IMR-90 (cell line): ENCODE results near the gene ITGB4. TPM values are rescaled to one million over a fixed set of nuclear protein-coding genes. Genes with fewer than 3 reads are reported as not detected.

ENCODE experiments used
- ATAC-seq: fragments of 200-7000 bp; cut with Tn5 transposase; 2 replicates; pipeline ENCODE4 v1.9.1; 2020; ENCODE audit warnings: low read depth, mild to moderate bottlenecking, moderate library complexity
- BruUV-seq: library from RNA; stranded (reverse); fragments of 400-500 nt; replicated peaks from 2 replicates; lab custom pipeline; 2021; lab: Mats Ljungman, UMichigan
- CTCF ChIA-PET: fragments of 300-600 bp; formaldehyde crosslinking; extraction: SDS; loops from one replicate; lab custom pipeline; 2021; ENCODE audit warnings: antibody characterized with exemption; lab: Yijun Ruan, JAX
- POLR2A ChIA-PET: fragments of 300-600 bp; sonication (Branson Sonifier 250); formaldehyde crosslinking; loops from one replicate; lab custom pipeline; 2022; ENCODE audit warnings: antibody characterized with exemption; ENCODE audit not compliant: unreplicated experiment; lab: Charles Lee
- DNase-seq: peaks from one replicate; pipeline ENCODE4 v3.0.0; 2013
- H2AFZ ChIP-seq: replicated peaks from 2 replicates; pipeline ENCODE3; 2013; ENCODE audit warnings: low read length, mild to moderate bottlenecking; ENCODE audit not compliant: poor library complexity
- H2AK5ac ChIP-seq: 2 replicates; pipeline ENCODE4 v1.6.1; 2013; ENCODE audit warnings: low read depth, low read length, inconsistent platforms
- H2AK9ac ChIP-seq: replicated peaks from 2 replicates; pipeline ENCODE3; 2013; ENCODE audit warnings: mild to moderate bottlenecking, low read depth, low read length, moderate library complexity; ENCODE audit not compliant: poor library complexity
- H2BK120ac ChIP-seq: 2 replicates; pipeline ENCODE4 v1.6.1; 2013; ENCODE audit warnings: low read depth, low read length, inconsistent platforms
- H2BK15ac ChIP-seq: 3 replicates; pipeline ENCODE4 v1.6.1; 2013; ENCODE audit warnings: low read depth, low read length, inconsistent platforms
- H2BK20ac ChIP-seq: 2 replicates; pipeline ENCODE4 v1.6.1; 2013; ENCODE audit warnings: low read depth, mild to moderate bottlenecking, inconsistent platforms, low read length, moderate library complexity
- H2BK5ac ChIP-seq: 2 replicates; pipeline ENCODE4 v1.6.1; 2013; ENCODE audit warnings: mild to moderate bottlenecking, low read depth, low read length, inconsistent platforms; ENCODE audit not compliant: poor library complexity, severe bottlenecking
- H3K14ac ChIP-seq: replicated peaks from 2 replicates; pipeline ENCODE4 v1.6.1; 2013; ENCODE audit warnings: low read depth, low read length, inconsistent platforms
- H3K18ac ChIP-seq: 2 replicates; pipeline ENCODE4 v1.6.1; 2013; ENCODE audit warnings: low read depth, low read length, control low read depth
- H3K23ac ChIP-seq: 2 replicates; pipeline ENCODE4 v1.6.1; 2013; ENCODE audit warnings: low read depth, low read length, inconsistent platforms
- H3K27ac ChIP-seq: 2 replicates; pipeline ENCODE4 v1.5.1; 2013; ENCODE audit warnings: mild to moderate bottlenecking, control low read depth, low read length; ENCODE audit not compliant: insufficient read depth
- H3K27me3 ChIP-seq: 2 replicates; pipeline ENCODE4 v1.6.1; 2013; ENCODE audit warnings: low read length; ENCODE audit not compliant: control insufficient read depth, insufficient read depth
- H3K36me3 ChIP-seq: 2 replicates; pipeline ENCODE4 v1.6.1; 2013; ENCODE audit warnings: low read length, mixed read lengths; ENCODE audit not compliant: control insufficient read depth, insufficient read depth
- H3K4ac ChIP-seq: 2 replicates; pipeline ENCODE4 v1.6.1; 2013; ENCODE audit warnings: low read depth, low read length, inconsistent platforms
- H3K4me1 ChIP-seq: 2 replicates; pipeline ENCODE4 v1.6.1; 2013; ENCODE audit warnings: low read length, mixed read lengths; ENCODE audit not compliant: control insufficient read depth, insufficient read depth
- H3K4me2 ChIP-seq: 2 replicates; pipeline ENCODE4 v1.6.1; 2013; ENCODE audit warnings: low read depth, mild to moderate bottlenecking, control low read depth, low read length, moderate library complexity
- H3K4me3 ChIP-seq: 2 replicates; pipeline ENCODE4 v1.5.1; 2013; ENCODE audit warnings: low read depth, mild to moderate bottlenecking, control low read depth, low read length, moderate library complexity; ENCODE audit not compliant: insufficient read depth
- H3K56ac ChIP-seq: 2 replicates; pipeline ENCODE4 v1.6.1; 2013; ENCODE audit warnings: low read length, inconsistent platforms; ENCODE audit not compliant: insufficient read depth; ENCODE audit errors: extremely low read depth
- H3K79me1 ChIP-seq, 2 experiments: 2 replicates each; pipeline ENCODE4 v1.6.1; 2013; ENCODE audit warnings: low read length in 2 of 2, inconsistent platforms in 1 of 2, low read depth in 1 of 2
- H3K9ac ChIP-seq: 2 replicates; pipeline ENCODE4 v1.6.1; 2013; ENCODE audit warnings: low read depth, low read length, control low read depth
- H3K9me1 ChIP-seq: 2 replicates; pipeline ENCODE4 v1.6.1; 2013; ENCODE audit warnings: low read length, inconsistent platforms; ENCODE audit not compliant: insufficient read depth
- H3K9me3 ChIP-seq: 2 replicates; pipeline ENCODE4 v1.6.1; 2013; ENCODE audit warnings: low read length; ENCODE audit not compliant: control insufficient read depth, insufficient read depth
- H4K20me1 ChIP-seq: 2 replicates; pipeline ENCODE4 v1.6.1; 2013; ENCODE audit warnings: low read length, inconsistent platforms; ENCODE audit not compliant: insufficient read depth
- H4K5ac ChIP-seq: 2 replicates; pipeline ENCODE4 v1.6.1; 2013; ENCODE audit warnings: mild to moderate bottlenecking, low read depth, low read length, control low read depth
- H4K8ac ChIP-seq, 2 experiments: 2 replicates each; pipeline ENCODE4 v1.6.1; 2013; ENCODE audit warnings: low read depth in 2 of 2, low read length in 2 of 2, control low read depth in 1 of 2, inconsistent platforms in 1 of 2
- H4K91ac ChIP-seq: 2 replicates; pipeline ENCODE4 v1.6.1; 2013; ENCODE audit warnings: low read depth, low read length, inconsistent platforms; ENCODE audit not compliant: insufficient read depth
- MAZ ChIP-seq: IDR thresholded peaks from 2 replicates; pipeline ENCODE4 v1.6.1; 2012; ENCODE audit warnings: low read depth, mild to moderate bottlenecking, low read length, improper control_type of control experiment, moderate library complexity, borderline replicate concordance
- RFX5 ChIP-seq: IDR thresholded peaks from 2 replicates; pipeline ENCODE4 v1.8.0; 2012; ENCODE audit warnings: low read depth, mild to moderate bottlenecking, low read length, moderate library complexity
- WGBS, 2 experiments: methylation state at CpG; one replicate each; pipeline versions ENCODE4 v1.1.5 to v1.1.7; 2013; ENCODE audit warnings: missing lambda C conversion rate in 2 of 2; ENCODE audit not compliant: insufficient read length in 1 of 2; ENCODE audit errors: extremely low coverage in 2 of 2; 5-methylcytosine and 5-hydroxymethylcytosine counted together
- dilution Hi-C: fragments of 300-500 bp; cut with HindIII; formaldehyde crosslinking; loops from one replicate; pipeline ENCODE4 v1.14.3; 2018; ENCODE audit warnings: low sequenced_read_pairs; ENCODE audit not compliant: unreplicated experiment
- in situ Hi-C: fragments of 300-500 bp; cut with MboI; formaldehyde crosslinking; loops from 3 replicates; pipeline ENCODE4 v1.14.3; 2019; ENCODE audit warnings: low sequenced_read_pairs, inconsistent platforms, mixed read lengths
- intact Hi-C: fragments of 100-400 bp; cut with micrococcal nuclease; formaldehyde crosslinking; loops from 2 replicates; pipeline ENCODE4 v1.10.0; 2022
- polyA plus RNA-seq, 3 experiments: library from polyadenylated mRNA; depleted of rRNA; stranded (reverse); fragments of >200 nt; gene quantifications; 2 replicates each; pipeline ENCODE4 v1.2.3, GENCODE V29; 2012; ENCODE audit warnings: low replicate concordance in 1 of 3
- total RNA-seq: library from RNA; depleted of rRNA; stranded (reverse); fragments of >200 nt; gene quantifications from 2 replicates; pipeline ENCODE4 v1.2.3, GENCODE V29; 2012

The ITGB4 gene
- total and polyA plus RNA-seq, 2 of the 4 experiments (the other 2 are of a cell fraction) = under 0.01 to 0.27 TPM

DNA sequence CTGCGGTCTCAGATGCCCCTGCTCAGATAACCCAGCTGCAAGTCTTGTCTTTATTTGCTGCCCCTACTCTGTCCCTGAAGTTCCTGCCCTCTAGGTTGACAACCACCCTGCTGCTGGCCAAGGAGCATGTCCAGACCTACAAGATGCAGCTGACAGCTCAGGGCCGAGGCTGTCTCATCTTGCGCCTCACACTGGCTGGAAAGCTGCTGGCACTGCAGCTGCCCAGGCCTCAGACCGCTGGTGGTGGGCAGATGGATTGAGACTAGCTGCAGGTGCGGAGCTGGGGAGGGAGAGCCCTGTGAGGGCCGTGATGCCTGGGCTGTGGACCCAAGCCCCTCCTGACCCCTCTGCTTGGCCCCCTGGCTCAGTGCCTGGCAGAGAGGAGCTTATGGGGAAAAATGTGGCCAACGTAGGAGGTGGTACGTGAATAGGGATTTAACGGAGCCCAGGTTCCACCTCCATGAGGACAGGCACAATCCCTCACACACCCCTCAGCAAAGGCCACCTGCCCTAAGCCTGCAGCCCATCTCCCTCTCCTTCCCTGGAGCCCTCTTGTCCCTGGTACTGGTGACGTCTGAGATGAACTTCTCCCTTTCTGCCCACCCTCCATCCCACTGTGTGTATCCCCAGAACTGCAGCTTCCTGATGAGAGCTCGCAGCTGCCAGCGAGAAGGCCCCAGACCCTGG, 52.0 kb downstream of the ITGB4 start:
- dilution Hi-C loops = no loop called here
- Histone ChIP-seq H3K36me3 (peaks cover 16% of the 10 kb centered on the region), H2BK20ac (no peak overlapping the region), H4K5ac (no peak overlapping the region), H3K4me2 (no peak overlapping the region), H3K18ac (no peak overlapping the region), H2BK5ac (no peak overlapping the region), H3K23ac (no peak overlapping the region), H3K9me1 (peaks cover 15% of the 10 kb centered on the region), H4K91ac (no peak overlapping the region), H3K27ac (no peak overlapping the region), H3K4me3 (no peak overlapping the region), H3K4ac (no peak overlapping the region), H4K20me1 (peaks cover 42% of the 10 kb centered on the region), H3K9me3 (no peaks in the 10 kb centered on the region), H3K79me1 (peaks cover 10 to 28% of the 10 kb centered on the region in 2 experiments), H3K9ac (no peak overlapping the region), H2AFZ (peak overlapping the region; percentile 6), H2BK15ac (no peak overlapping the region), H3K27me3 (no peaks in the 10 kb centered on the region), H4K8ac (no peak overlapping the region), H3K56ac (no peak overlapping the region), H2AK9ac (no peak overlapping the region), H2BK120ac (no peak overlapping the region), H2AK5ac (no peak overlapping the region), H3K4me1 (peaks cover 2% of the 10 kb centered on the region), H3K14ac (no peak overlapping the region)
- intact Hi-C loops = no loop called here
- no peak for DNase-seq
- no peak for ATAC-seq
- in situ Hi-C loops = no loop called here
- no TSS peak for BruUV-seq
- POLR2A ChIA-PET = interaction anchor here (0.6 kb wide), 3 partner anchors 8 to 113 kb away, joined by 3 to 6 read pairs (median 3); partner anchors contain the start of gene GALK1
- CTCF ChIA-PET = interaction anchor here (1.0 to 1.3 kb wide), 2 partner anchors 8 to 10 kb away, joined by 3 to 5 read pairs; partner anchors contain the start of gene GALK1
- no peak for TF ChIP-seq MAZ
- no peak for TF ChIP-seq RFX5
- WGBS, 2 experiments = 80% methylated on average over 1 of the region's 12 CpGs; no CpG with 5 or more reads in 1 of the 2 experiments
